Body of pancreas (tissue), 4 donors: Measurements from ENCODE around the gene CDC42EP5. TPM values are rescaled to one million over a fixed set of nuclear protein-coding genes. Genes with fewer than 3 reads are reported as not detected.
A peak's percentile ranks its signal among the peaks of the same experiment; 100 is the strongest.

Experiments
- ATAC-seq: fragments of 150-250 bp; one replicate; pipeline ENCODE4 v1.9.1; 2016
- DNase-seq, 4 donors: peaks; one replicate each; pipeline ENCODE4 v3.0.0-alpha.2; 2019
- H3K27ac ChIP-seq, 4 donors: fragments of 200-600 bp; sonication (generic); 1 replicate in 3 of 4; 2 replicates in 1 of 4; pipeline versions ENCODE4 v1.5.1 to v1.6.1; 2016 to 2019; ENCODE audit warnings: mild to moderate bottlenecking in 1 of 4, mixed read lengths in 1 of 4, moderate library complexity in 1 of 4
- H3K27me3 ChIP-seq, 2 donors: fragments of 200-600 bp; sonication (generic); one replicate each; pipeline ENCODE4 v1.6.0; 2016; ENCODE audit warnings: mild to moderate bottlenecking in 1 of 2
- H3K36me3 ChIP-seq, 2 donors: fragments of 200-600 bp; sonication (generic); replicated peaks in 1 of 2; 2 replicates each; pipeline ENCODE4 v1.5.1; 2016; ENCODE audit warnings: low read depth in 2 of 2; ENCODE audit not compliant: insufficient read depth in 1 of 2
- H3K4me1 ChIP-seq: fragments of 200-600 bp; sonication (generic); one replicate; pipeline ENCODE4 v1.6.0; 2016
- H3K4me3 ChIP-seq, 2 donors: fragments of 200-600 bp; sonication (generic); 1 replicate in 1 of 2; 2 replicates in 1 of 2; pipeline ENCODE4 v1.5.1; 2016 to 2019
- H3K9me3 ChIP-seq, 3 donors: fragments of 200-600 bp; sonication (generic); 1 replicate in 2 of 3; 2 replicates in 1 of 3; pipeline ENCODE4 v1.5.1; 2016
- POLR2A ChIP-seq, 3 donors: fragments of 450-650 bp; IDR thresholded peaks; one replicate each; pipeline ENCODE4 v1.6.1; 2016; ENCODE audit warnings: antibody characterized with exemption in 3 of 3, mild to moderate bottlenecking in 2 of 3
- WGBS, 2 donors: methylation state at CpG; one replicate each; pipeline ENCODE4 v1.1.5; 2017; 5-methylcytosine and 5-hydroxymethylcytosine counted together
- intact Hi-C: fragments of 100-400 bp; cut with DNase I; formaldehyde crosslinking; loops from one replicate; pipeline ENCODE4 v1.15.1; 2023
- total RNA-seq, 2 donors: library from RNA; depleted of rRNA; stranded (reverse); fragments of >200 nt; gene quantifications; one replicate each; pipeline ENCODE4 v1.1.0, GENCODE V29; 2016
- TF ChIP-seq, protein P1 (sequence below), 7 experiments: fragments of 450-650 bp in 4 of 7; fragments of 200-600 bp in 3 of 7; sonication (generic) in 3 of 7; IDR thresholded peaks; one replicate each; pipeline ENCODE4 v1.5.1; 2016 to 2019; ENCODE audit warnings: antibody characterized with exemption in 7 of 7

CDC42EP5 gene
- total RNA-seq, 2 donors from 2014 or later, result 18.2 to 92.9 TPM

DNA sequence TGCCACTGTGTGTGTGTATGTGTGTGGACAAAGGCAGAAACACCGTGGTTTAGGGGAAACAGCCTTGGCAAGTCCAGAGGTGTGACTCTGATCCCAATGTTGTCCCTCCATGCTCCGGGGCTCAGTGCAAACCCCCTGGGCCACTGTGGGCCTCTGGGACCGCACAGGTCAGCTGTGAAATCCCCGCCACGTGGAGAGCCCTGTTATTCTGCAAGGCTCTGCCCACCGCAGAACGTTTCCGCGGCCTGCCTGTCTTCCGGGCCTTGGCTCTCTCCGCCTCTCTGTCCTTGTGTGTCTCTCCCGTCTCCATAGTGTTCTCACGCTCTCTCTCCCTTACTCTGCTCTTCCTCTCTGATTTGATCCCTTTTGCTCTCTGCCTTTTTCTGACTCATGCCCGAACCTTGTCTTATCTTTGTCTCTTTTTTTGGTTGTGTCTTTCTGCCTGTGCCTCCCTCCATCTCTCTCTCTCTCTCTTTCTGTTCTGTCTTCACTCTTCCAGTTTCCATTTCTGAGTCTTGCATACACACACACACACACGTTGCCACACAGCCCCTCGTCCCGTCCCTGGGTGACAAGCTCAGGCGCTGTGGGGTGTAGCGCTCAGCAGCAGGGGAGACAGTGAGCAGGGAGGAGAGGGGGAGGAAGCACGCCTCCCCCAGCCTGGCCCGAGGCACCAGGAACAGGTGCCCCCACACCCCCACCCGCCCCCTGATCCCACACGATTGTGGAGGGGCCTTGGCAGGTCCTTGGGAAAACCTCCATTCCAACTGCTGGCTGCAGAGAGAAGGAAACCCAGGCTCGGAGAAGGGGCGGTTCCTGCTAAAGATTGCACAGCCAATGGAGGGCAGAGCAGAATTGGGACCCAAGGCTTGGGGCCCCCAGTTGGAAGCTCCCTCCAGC is 54.8 kb downstream of the CDC42EP5 start:
- Histone ChIP-seq H3K4me3 (no peak overlapping the region), H3K27ac (peak overlapping the region in 3 of 4 donors; percentile 73 to 87 (median 82)), H3K36me3 (no peaks in the 10 kb centered on the region), H3K9me3 (no peaks in the 10 kb centered on the region), H3K27me3 (peaks cover 0 to 14% of the 10 kb centered on the region in 2 donors), H3K4me1 (peaks cover 20% of the 10 kb centered on the region)
- WGBS, 2 donors, result 25 to 33% methylated on average over 17 to 25 of the region's 25 CpGs
- DNase-seq (no peak), ATAC-seq (no peak)
- intact Hi-C loops, result no loop called here
- TF ChIP-seq, protein P1, sequence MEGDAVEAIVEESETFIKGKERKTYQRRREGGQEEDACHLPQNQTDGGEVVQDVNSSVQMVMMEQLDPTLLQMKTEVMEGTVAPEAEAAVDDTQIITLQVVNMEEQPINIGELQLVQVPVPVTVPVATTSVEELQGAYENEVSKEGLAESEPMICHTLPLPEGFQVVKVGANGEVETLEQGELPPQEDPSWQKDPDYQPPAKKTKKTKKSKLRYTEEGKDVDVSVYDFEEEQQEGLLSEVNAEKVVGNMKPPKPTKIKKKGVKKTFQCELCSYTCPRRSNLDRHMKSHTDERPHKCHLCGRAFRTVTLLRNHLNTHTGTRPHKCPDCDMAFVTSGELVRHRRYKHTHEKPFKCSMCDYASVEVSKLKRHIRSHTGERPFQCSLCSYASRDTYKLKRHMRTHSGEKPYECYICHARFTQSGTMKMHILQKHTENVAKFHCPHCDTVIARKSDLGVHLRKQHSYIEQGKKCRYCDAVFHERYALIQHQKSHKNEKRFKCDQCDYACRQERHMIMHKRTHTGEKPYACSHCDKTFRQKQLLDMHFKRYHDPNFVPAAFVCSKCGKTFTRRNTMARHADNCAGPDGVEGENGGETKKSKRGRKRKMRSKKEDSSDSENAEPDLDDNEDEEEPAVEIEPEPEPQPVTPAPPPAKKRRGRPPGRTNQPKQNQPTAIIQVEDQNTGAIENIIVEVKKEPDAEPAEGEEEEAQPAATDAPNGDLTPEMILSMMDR (IDR thresholded peaks at IDR 0.05), result no peak
- peak in 1 of 3 donors; percentile 24 for TF ChIP-seq POLR2A (IDR thresholded peaks at IDR 0.05)

DNA sequence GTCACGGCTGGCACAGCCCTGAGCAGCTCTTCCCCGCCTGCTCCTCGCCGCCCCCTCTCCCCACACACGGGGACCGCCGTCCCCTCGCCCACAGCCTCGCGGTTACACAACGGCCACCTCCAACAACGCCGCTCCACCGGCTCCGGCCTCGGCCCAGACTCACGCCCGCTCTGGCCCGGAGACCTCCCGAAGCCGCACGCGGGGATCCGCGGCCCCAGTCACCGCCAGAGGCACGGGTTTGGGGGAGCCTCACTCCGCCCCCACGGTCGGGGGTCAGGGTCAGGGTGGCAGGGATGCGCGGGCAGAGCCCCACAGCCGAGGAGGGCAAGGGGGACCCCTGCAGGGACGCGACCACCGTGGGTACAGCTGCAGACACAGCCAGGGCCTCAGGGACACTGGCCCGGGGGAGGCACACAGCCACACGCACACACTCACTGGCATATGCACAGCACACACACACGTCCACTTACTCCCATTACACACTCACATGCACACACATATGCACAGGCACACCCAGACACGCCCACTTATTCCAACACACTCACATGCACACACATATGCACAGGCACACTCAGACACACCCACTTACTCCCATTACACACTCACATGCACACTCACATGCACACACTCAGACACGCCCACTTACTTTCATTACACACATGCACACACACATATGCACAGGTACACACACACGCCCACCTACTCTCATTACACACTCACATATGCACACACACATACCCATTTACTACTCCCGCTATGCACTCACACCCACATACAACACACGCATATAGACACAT is 56.2 kb downstream of the CDC42EP5 start:
- Histone ChIP-seq H3K4me1 (peaks cover 20% of the 10 kb centered on the region), H3K27ac (peak overlapping the region in 3 of 4 donors; percentile 41 to 80 (median 77)), H3K36me3 (no peaks in the 10 kb centered on the region), H3K27me3 (peaks cover 0 to 14% of the 10 kb centered on the region in 2 donors), H3K9me3 (no peaks in the 10 kb centered on the region), H3K4me3 (no peak overlapping the region)
- DNase-seq (no peak), ATAC-seq (no peak)
- TF ChIP-seq, protein P1 (IDR thresholded peaks at IDR 0.05), result no peak
- no peak for TF ChIP-seq POLR2A (IDR thresholded peaks at IDR 0.05)
- 29 to 61% methylated on average over 6 to 44 of the region's 44 CpGs for whole genome bisulfite sequencing, 2 donors
- intact Hi-C loops, result no loop called here

DNA sequence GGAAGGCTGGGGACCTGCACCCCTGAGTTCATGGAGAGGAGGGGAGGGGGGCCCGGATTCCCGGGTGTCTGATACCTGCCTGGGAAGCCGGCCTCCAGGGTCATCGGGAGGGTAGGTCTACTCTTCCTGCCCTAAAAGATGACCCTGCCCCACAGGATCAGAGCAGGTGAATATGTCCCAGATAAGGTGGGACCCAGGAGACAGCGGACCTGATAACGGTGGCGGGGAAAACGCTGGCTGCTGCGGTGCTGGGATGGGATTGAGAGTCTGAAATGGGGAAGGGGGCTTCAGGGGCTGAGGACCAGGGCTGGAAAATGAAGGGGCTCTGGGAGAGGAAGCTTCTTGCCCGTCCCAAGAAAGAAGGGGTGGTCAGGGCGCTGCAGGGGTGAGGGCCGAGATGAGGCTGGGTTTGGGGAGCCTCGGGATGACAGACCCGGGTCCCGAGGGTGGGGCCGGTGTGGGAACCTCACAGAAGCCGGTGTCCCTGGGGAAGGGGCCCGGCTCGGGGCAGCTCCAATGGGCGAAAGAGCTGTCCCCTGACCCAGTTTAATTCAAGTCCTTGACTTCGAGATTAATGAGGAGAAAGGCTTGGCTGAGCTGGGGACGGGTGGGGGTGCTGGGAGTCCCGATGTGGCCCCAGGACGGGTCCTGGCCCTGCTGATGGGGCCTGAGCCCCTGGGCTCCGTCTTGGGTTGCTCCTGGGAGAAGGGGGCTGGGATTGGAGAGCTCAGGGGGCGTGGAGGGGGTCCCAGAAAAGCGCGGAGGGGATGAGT is 57.0 kb downstream of the CDC42EP5 start:
- TF ChIP-seq, protein P1 (IDR thresholded peaks at IDR 0.05), result no peak
- TF ChIP-seq POLR2A (IDR thresholded peaks at IDR 0.05), result no peak
- 1 to 2% methylated on average over 22 to 28 of the region's 28 CpGs for WGBS, 2 donors
- H3K9me3 ChIP-seq, result no peaks in the 10 kb centered on the region
- H3K27me3 ChIP-seq, result peaks cover 0 to 14% of the 10 kb centered on the region in 2 donors
- DNase-seq (no peak), ATAC-seq (no peak)
- H3K4me1 ChIP-seq, result peaks cover 20% of the 10 kb centered on the region
- no peak overlapping the region for H3K4me3 ChIP-seq
- H3K36me3 ChIP-seq, result no peaks in the 10 kb centered on the region
- intact Hi-C loops, result no loop called here
- peak overlapping the region in 3 of 4 donors; percentile 41 to 80 (median 77) for H3K27ac ChIP-seq

DNA sequence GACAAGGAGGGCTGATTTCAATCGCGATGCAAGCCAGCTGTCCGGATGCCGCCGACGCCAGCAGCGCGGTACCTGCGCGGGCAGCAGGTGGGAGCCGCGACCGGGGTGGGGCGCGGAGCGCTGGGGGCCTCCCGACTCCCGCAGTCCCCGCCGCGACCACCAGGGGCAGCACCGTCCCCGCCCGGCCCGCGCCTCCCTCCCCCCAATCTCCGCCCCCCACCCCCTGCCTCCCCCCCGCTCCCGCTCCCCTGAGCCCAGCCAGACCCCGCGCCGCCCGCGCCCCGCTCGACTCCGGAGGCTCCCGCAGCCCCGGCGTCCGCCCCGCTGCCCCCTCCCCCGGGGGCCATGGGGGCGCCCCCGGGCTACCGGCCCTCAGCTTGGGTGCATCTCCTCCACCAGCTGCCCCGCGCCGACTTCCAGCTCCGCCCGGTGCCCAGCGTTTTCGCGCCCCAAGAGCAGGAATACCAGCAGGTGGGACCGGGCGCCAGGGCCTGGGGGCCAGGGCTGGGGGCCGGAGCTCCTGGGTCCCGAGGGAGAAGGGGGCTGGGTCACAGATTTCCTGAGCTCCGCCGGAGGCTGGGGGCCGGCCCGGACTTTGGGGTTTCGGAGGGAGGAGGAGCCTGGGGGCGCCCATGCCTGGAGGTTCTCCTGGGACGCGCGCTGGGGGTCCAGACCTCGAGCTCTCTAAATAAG is 57.7 kb downstream of the CDC42EP5 start, which contains the start of gene TTYH1:
Gene TTYH1 (plus strand): TSS at position 257 of the 693 bp plus-strand sequence. CDS start 89 bp downstream, at position 346.
- Histone ChIP-seq H3K27me3 (peaks cover 0 to 14% of the 10 kb centered on the region in 2 donors), H3K27ac (peak within 1 kb of the TSS in 3 of 4 donors; percentile 41 to 80 (median 77))
- 0 to 2% methylated on average over 1 to 40 of the region's 68 CpGs for WGBS, 2 donors

More for the DNA sequence above, 57.7 kb downstream of the CDC42EP5 start, which contains the start of gene TTYH1:
- H3K4me3 ChIP-seq, result no peak within 1 kb of the TSS
- H3K4me1 ChIP-seq, result peaks cover 20% of the 10 kb centered on the region
- H3K9me3 ChIP-seq, result no peaks in the 10 kb centered on the region
- H3K36me3 ChIP-seq, result no peaks in the 10 kb centered on the region
- TF ChIP-seq POLR2A (IDR thresholded peaks at IDR 0.05), result no peak
- TF ChIP-seq, protein P1 (IDR thresholded peaks at IDR 0.05), result peak in 6 of 7 experiments; percentile 11 to 47 (median 40)
- DNase-seq (peak in 1 of 4 donors; percentile 46), ATAC-seq (peak; percentile 49)
- intact Hi-C loops, result no loop called here
